Stimulated activated CD4-positive, alpha-beta T cell treated with anti-CD3 and anti-CD28 coated beads, Interleukin-15, amount 100 ng/mL, for 24 hours (primary cell): ENCODE measurements around the gene TBC1D16.

ENCODE experiments used
- DNase-seq: peaks from one replicate; pipeline ENCODE4 v3.0.0-alpha.2; 2020

TBC1D16 gene

GRCh38 chr17:79923974-79924638 lies 111.6 kb downstream of the TBC1D16 start:
- DNase-seq, result peak; percentile 65

- DNase-seq, result no peak
Measured at GRCh38 chr17:79922798-79923197, 112.9 kb downstream of the TBC1D16 start.

- DNase-seq, result no peak
Measured at GRCh38 chr17:79922116-79922601, 113.5 kb downstream of the TBC1D16 start.

GRCh38 chr17:79921411-79922115 lies 114.1 kb downstream of the TBC1D16 start:
- no peak for DNase-seq

GRCh38 chr17:79920751-79921410 lies 114.8 kb downstream of the TBC1D16 start:
- DNase-seq, result no peak

- no peak for DNase-seq
Measured at GRCh38 chr17:79919862-79920720, 115.6 kb downstream of the TBC1D16 start.

GRCh38 chr17:79919164-79919585 lies 116.5 kb downstream of the TBC1D16 start:
- no peak for DNase-seq

- DNase-seq, result no peak
Measured at GRCh38 chr17:79918581-79919163, 117.0 kb downstream of the TBC1D16 start.

- DNase-seq, result no peak
Measured at GRCh38 chr17:79917902-79918484, 117.7 kb downstream of the TBC1D16 start.

- no peak for DNase-seq
Measured at GRCh38 chr17:79916991-79917901, 118.4 kb downstream of the TBC1D16 start.

GRCh38 chr17:79916506-79916905 lies 119.2 kb downstream of the TBC1D16 start:
- no peak for DNase-seq

GRCh38 chr17:79915850-79916430 lies 119.7 kb downstream of the TBC1D16 start:
- peak; percentile 17 for DNase-seq

- no peak for DNase-seq
Measured at GRCh38 chr17:79914813-79915740, 120.6 kb downstream of the TBC1D16 start.

- no peak for DNase-seq
Measured at GRCh38 chr17:79913896-79914812, 121.5 kb downstream of the TBC1D16 start.

- DNase-seq, result no peak
Measured at GRCh38 chr17:79913451-79913850, 122.2 kb downstream of the TBC1D16 start.

- DNase-seq, result no peak
Measured at GRCh38 chr17:79912552-79913330, 122.9 kb downstream of the TBC1D16 start.
